Suppressor macrophage treated with lipopolysaccharide for 1 hour (primary cell): ENCODE measurements around the gene ZSWIM7.
"Not testable (repeated sequence)": the region's sequence is repeated elsewhere in the genome, so short reads cannot be mapped to it uniquely, and the experiment has no call there.

Experiments used
- DNase-seq, 3 donors: peaks; one replicate each; pipeline ENCODE4 v3.0.0-alpha.2; 2020 to 2022

The ZSWIM7 gene

DNA sequence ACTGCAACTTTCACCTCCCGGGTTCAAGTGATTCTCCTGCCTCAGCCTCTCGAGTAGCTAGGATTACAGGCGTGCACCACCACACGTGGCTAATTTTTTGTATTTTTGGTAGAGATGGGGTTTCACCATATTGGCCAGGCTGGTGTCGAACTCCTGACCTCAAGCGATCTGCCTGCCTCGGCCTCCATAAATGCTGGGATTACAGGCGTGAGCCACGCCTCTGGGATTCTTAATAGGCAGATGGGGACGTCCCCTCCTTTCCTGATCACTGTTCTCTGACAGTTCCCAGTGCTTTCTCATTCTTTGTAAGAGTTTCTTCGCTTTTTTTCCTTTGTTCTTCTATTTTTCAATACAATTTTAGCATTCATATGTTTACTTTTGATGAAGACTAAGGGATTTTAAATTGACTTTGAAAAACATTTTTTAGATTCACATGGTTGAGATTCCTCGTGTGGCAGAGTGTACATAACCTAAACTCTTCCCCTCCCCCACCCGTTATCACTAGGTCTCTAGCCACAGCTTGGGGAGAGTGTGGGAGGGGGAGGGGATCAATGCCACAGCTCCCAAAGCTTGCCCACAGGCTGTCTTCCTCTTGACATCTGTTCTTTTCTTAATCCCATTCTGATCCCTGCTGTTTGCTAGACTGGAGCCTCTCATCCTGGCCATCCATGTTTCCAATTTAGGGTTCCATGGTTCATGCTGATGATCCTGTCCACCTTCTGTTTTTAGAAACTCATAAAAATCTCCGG, 43.5 kb downstream of the ZSWIM7 start:
- peak in 2 of 3 donors; percentile 42 to 68 for DNase-seq

- DNase-seq: peak; percentile 84 to 90 (median 86)
Measured at GRCh38 chr17:15954222-15954621, 45.3 kb downstream of the ZSWIM7 start.

GRCh38 chr17:15952916-15953790, 46.4 kb downstream of the ZSWIM7 start:
- DNase-seq: no peak

DNA sequence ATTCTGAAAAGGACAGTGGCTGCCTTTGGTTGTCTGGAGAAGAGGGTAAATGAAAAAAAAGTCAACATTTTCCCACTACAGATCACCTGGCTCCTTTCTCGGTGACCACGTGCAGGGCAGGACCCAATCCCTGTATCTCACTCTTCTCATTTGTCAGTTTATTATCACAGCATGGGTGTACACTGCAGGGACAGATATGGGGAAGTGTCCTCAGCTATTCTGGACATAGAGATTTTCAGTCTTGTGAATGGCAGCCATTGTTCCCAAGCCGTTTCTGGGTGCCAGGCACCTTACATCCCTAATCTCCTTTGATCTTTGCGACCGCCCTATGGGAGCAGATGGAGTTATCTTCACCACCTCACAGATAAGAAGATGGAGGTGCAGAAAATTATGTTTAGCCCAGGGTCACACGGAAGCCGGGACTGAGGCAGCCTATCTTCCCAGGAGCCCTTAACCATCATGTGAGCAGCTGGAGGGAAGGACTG, 47.4 kb downstream of the ZSWIM7 start:
- DNase-seq: no peak

- DNase-seq: no peak
Measured at GRCh38 chr17:15951368-15952047, 48.0 kb downstream of the ZSWIM7 start.

GRCh38 chr17:15947976-15948752, 51.3 kb downstream of the ZSWIM7 start:
- DNase-seq: no peak

GRCh38 chr17:15947271-15947670, 52.2 kb downstream of the ZSWIM7 start:
- peak; percentile 81 to 88 (median 87) for DNase-seq

DNA sequence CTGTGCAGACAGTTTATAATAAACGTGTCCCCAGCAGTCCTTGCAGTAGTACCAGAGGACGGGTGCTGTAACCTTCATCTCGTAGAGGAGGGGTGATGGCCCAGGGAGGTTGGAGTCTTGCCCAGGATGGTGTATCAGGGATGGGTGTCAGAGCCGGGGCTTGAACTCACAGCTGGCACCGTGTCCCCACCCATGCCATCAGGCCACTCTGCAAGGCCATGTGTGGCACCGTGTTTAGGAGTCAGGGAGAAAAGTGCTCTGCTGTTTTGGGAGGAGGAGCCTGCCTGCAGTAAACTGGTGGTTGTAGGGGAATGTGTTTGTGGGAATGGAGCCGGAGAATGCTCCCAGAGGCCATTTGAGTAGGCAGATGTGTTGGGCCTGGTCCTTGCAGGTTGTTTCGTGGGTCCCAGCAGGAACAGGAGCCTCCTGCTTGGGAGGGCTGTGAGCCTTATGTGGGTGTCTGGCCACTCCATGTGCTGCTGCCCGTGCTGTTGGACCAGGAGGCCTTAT, 52.8 kb downstream of the ZSWIM7 start:
- no peak for DNase-seq

- peak; percentile 93 to 98 (median 98) for DNase-seq
Measured at GRCh38 chr17:15945527-15946191, 53.8 kb downstream of the ZSWIM7 start.

- peak; percentile 77 to 90 (median 80) for DNase-seq
Measured at GRCh38 chr17:15944759-15945526, 54.6 kb downstream of the ZSWIM7 start, which contains the start of gene ADORA2B. Gene ADORA2B (plus strand): TSS chr17:15945130. CDS start chr17:15945249, 119 bp downstream.

- DNase-seq: no peak
Measured at GRCh38 chr17:15943971-15944758, 55.3 kb downstream of the ZSWIM7 start.

GRCh38 chr17:15942207-15942833, 57.2 kb downstream of the ZSWIM7 start:
- DNase-seq: peak; percentile 87 to 93 (median 92)

DNA sequence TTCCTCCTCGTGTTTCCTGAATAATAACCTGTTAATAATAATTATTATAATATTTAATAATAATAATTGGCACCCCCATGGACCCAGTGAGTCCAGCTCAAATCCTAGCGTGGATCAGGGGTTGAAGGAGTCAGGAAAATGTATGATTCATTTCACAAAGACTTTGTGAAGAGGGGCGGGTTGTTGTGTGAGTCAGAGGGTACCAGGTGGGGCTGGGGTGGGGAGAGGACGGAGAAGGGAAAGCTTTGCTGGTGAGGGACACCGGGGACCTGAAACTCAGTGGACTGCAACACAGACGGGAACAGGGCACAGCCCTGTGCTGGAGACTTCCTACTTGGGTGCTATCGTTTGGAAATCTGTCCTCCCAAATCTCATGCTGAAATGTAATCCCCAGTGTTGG, 57.7 kb downstream of the ZSWIM7 start:
- DNase-seq: no peak

- DNase-seq: not testable (repeated sequence)
Measured at GRCh38 chr17:15936481-15936880, 63.0 kb downstream of the ZSWIM7 start.

DNA sequence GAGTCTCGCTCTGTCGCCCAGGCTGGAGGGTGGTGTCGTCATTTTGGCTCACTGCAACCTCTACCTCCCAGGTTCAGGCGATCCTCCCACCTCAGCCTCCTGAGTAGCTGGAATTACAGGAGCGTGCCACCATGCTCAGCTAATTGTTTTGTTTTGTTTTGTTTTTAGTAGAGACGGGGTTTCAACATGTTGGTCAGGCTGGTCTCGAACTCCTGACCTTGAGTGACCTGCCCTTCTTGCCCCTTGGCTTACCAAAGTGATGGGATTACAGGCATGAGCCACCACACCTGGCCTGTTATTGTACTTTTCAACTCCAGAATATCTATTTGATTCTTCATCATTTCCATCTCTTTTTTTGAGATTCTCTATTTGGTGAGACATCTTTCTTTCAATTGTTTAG, 63.6 kb downstream of the ZSWIM7 start:
- DNase-seq: no peak

DNA sequence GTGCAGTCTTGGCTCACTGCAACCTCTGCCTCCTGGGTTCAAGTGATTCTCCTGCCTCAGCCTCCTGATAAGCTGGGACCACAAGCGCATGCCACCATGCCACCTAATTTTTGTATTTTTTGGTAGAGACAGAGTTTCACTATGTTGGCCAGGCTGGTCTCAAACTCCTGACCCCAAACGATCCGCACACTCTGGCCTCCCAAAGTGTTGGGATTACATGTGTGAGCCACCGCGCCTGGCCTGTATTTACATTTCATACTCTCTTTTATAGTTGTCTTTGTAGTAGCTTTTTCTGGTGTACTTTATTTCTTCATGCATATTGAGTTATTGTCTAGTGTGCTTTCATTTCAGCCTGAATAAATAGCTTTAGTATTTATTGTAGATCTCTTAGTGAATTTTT, 64.6 kb downstream of the ZSWIM7 start:
- DNase-seq: no peak

DNA sequence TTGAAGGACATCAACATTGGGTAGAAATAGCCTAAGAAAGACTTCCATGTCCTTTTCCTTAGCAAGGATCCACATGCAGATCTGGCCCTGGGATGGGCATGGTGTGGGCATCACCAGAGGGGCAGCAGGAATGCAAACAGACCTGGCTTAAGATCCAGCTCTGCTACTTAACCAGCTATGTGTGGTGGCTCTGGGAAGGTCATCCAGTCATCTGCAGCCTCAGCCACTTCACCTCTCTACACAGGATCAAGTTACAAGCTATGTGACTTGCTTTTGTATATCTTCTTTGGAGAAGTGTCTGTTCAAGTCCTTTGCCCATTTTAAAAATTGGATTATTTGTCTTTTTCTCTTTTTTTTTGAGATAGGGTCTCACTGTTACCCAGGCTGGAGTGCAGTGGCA, 68.1 kb downstream of the ZSWIM7 start:
- DNase-seq: no peak

- DNase-seq: peak in 2 of 3 donors; percentile 38 to 52
Measured at GRCh38 chr17:15930426-15930825, 69.1 kb downstream of the ZSWIM7 start.

DNA sequence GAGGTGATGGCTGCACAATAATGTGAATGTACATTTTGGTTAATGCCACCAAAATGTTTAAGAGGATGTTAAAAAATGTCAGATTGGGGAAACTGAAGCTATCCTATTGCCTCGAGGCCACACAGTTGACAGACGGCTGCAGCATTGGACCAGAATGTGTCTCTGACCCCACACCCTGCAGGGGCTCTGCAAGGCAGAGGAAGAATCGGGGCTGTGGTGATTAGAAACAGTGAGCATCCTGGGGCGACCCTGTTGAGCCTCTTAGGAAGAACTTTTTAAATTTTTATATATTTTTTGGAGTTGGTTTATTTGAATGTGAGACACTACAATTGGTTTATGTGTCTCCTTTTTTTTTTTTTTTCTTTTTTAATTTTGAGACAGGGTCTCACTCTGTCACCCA, 69.6 kb downstream of the ZSWIM7 start:
- DNase-seq: no peak
